HG03159 (cell line): ENCODE data around the gene ANKFN1.
"Not testable (repeated sequence)": the region's sequence is repeated elsewhere in the genome, so short reads cannot be mapped to it uniquely, and the experiment has no call there.

Experiments
- ATAC-seq: cut with Tn5 transposase; IDR thresholded peaks from one replicate; pipeline ENCODE4 v1.9.1; 2021; ENCODE audit warnings: mild to moderate bottlenecking, moderate library complexity; ENCODE audit not compliant: unreplicated experiment

ANKFN1 gene

GRCh38 chr17:56288786-56289185, 135.5 kb downstream of the ANKFN1 start:
- not testable (repeated sequence) for ATAC-seq

- ATAC-seq, result no peak
Observed at GRCh38 chr17:56289321-56289720, 136.0 kb downstream of the ANKFN1 start.

GRCh38 chr17:56290101-56290801, 137.0 kb downstream of the ANKFN1 start:
- ATAC-seq, result no peak

GRCh38 chr17:56290802-56291118, 137.5 kb downstream of the ANKFN1 start:
- no peak for ATAC-seq

- ATAC-seq, result no peak
Observed at GRCh38 chr17:56291226-56291805, 138.0 kb downstream of the ANKFN1 start.

- no peak for ATAC-seq
Observed at GRCh38 chr17:56292010-56292409, 138.7 kb downstream of the ANKFN1 start.

GRCh38 chr17:56292578-56292977, 139.3 kb downstream of the ANKFN1 start:
- ATAC-seq, result no peak

- ATAC-seq, result no peak
Observed at GRCh38 chr17:56297184-56297583, 143.9 kb downstream of the ANKFN1 start.

GRCh38 chr17:56298846-56299245, 145.6 kb downstream of the ANKFN1 start:
- ATAC-seq, result no peak

GRCh38 chr17:56300144-56300543, 146.9 kb downstream of the ANKFN1 start:
- ATAC-seq, result no peak

- ATAC-seq, result no peak
Observed at GRCh38 chr17:56305007-56305406, 151.7 kb downstream of the ANKFN1 start.

- no peak for ATAC-seq
Observed at GRCh38 chr17:56309897-56310296, 156.6 kb downstream of the ANKFN1 start.

GRCh38 chr17:56310782-56311181, 157.5 kb downstream of the ANKFN1 start:
- no peak for ATAC-seq

- ATAC-seq, result no peak
Observed at GRCh38 chr17:56313201-56313600, 159.9 kb downstream of the ANKFN1 start.

GRCh38 chr17:56314026-56314425, 160.8 kb downstream of the ANKFN1 start:
- no peak for ATAC-seq

GRCh38 chr17:56314984-56315602, 161.8 kb downstream of the ANKFN1 start:
- no peak for ATAC-seq

- ATAC-seq, result no peak
Observed at GRCh38 chr17:56316604-56317003, 163.3 kb downstream of the ANKFN1 start.

GRCh38 chr17:56317351-56318208, 164.3 kb downstream of the ANKFN1 start:
- ATAC-seq, result no peak

GRCh38 chr17:56319531-56319930, 166.3 kb downstream of the ANKFN1 start:
- ATAC-seq, result peak; percentile 75

- no peak for ATAC-seq
Observed at GRCh38 chr17:56320443-56320842, 167.2 kb downstream of the ANKFN1 start.

GRCh38 chr17:56322991-56323390, 169.7 kb downstream of the ANKFN1 start:
- ATAC-seq, result no peak

GRCh38 chr17:56324676-56325075, 171.4 kb downstream of the ANKFN1 start:
- no peak for ATAC-seq
